ENCODE results near the gene ITFG1.

GRCh38 chr16:47162670-47163420 is 298.0 kb downstream of the ITFG1 start:
- no peak for TF ChIP-seq CTCF (tag by site-specific recombination; IDR thresholded peaks at IDR 0.05)
- TF ChIP-seq ZNF292 (tag by site-specific recombination; IDR thresholded peaks at IDR 0.05; ENCODE audit: borderline replicate concordance, low read depth), result no peak
- TF ChIP-seq ZNF639 (tag by site-specific recombination; IDR thresholded peaks at IDR 0.05), result no peak
- no peak for TF ChIP-seq ZNF223 (tag by site-specific recombination; IDR thresholded peaks at IDR 0.05)
- no peak for TF ChIP-seq ZNF404 (tag by site-specific recombination; IDR thresholded peaks at IDR 0.05)

All from HEK293 (cell line).